Activated T-helper 2 cell treated with anti-CD3 and anti-CD28 coated beads, Interferon-gamma antibody, Interleukin-2, Interleukin-4, amounts not matched to agents 10 μg/mL and 5 μg/mL and 100 μg/mL, durations not matched to agents 14 hours and 24 hours and 36 hours (primary cell): ENCODE results near the gene PLEK. TPM values are rescaled to one million over a fixed set of nuclear protein-coding genes. Genes with fewer than 3 reads are reported as not detected.

ENCODE experiments used
- total RNA-seq: library from RNA; stranded (reverse); gene quantifications from 2 replicates; pipeline ENCODE4 v1.2.3, GENCODE V29; 2022

PLEK gene
- total RNA-seq, 1 donor from 2014 or later = 0.18 TPM

Other genes starting within 250 kb of the PLEK start
- 24.5 and 24.7 TPM in 2 replicates for gene PNO1, start 207.4 kb upstream of the PLEK start, total RNA-seq
- 77.3 and 78.6 TPM in 2 replicates for gene PPP3R1, start 112.8 kb upstream of the PLEK start, total RNA-seq
- gene CNRIP1, start 45.3 kb upstream of the PLEK start, total RNA-seq = not detected in 2 replicates
- 1.3 TPM in 2 replicates for gene FBXO48, start 102.0 kb downstream of the PLEK start, total RNA-seq
- gene APLF, start 102.3 kb downstream of the PLEK start, total RNA-seq = 3.8 TPM in 2 replicates